Measurements from ENCODE around the gene CDC20. TPM values are rescaled to one million over a fixed set of nuclear protein-coding genes. Genes with fewer than 3 reads are reported as not detected.

The CDC20 gene
- total RNA-seq, 1 donor: 23.9 TPM

GRCh38 chr1:43314233-43314632, 44.5 kb upstream of the CDC20 start:
- DNase-seq (ENCODE audit: low read depth): no peak
- TF ChIP-seq CTCF (IDR thresholded peaks at IDR 0.05; ENCODE audit: insufficient read depth, low read length): no peak
- H3K4me3 ChIP-seq (ENCODE audit: low read depth, low read length): no peak overlapping the region

- no peak overlapping the region for H3K4me3 ChIP-seq (ENCODE audit: low read depth, low read length)
- DNase-seq (ENCODE audit: low read depth): no peak
- TF ChIP-seq CTCF (IDR thresholded peaks at IDR 0.05; ENCODE audit: insufficient read depth, low read length): no peak
Observed at GRCh38 chr1:43315481-43315880, 43.3 kb upstream of the CDC20 start.

- H3K4me3 ChIP-seq (ENCODE audit: low read depth, low read length): no peak overlapping the region
- TF ChIP-seq CTCF (IDR thresholded peaks at IDR 0.05; ENCODE audit: insufficient read depth, low read length): no peak
- peak; percentile 48 for DNase-seq (ENCODE audit: low read depth)
Observed at GRCh38 chr1:43315963-43316737, 42.6 kb upstream of the CDC20 start.

GRCh38 chr1:43316738-43317520, 41.9 kb upstream of the CDC20 start:
- DNase-seq (ENCODE audit: low read depth): no peak
- peak; percentile 13 for TF ChIP-seq CTCF (IDR thresholded peaks at IDR 0.05; ENCODE audit: insufficient read depth, low read length)
- no peak overlapping the region for H3K4me3 ChIP-seq (ENCODE audit: low read depth, low read length)

GRCh38 chr1:43317817-43318471, 40.8 kb upstream of the CDC20 start:
- TF ChIP-seq CTCF (IDR thresholded peaks at IDR 0.05; ENCODE audit: insufficient read depth, low read length): no peak
- no peak for DNase-seq (ENCODE audit: low read depth)
- no peak overlapping the region for H3K4me3 ChIP-seq (ENCODE audit: low read depth, low read length)

GRCh38 chr1:43318831-43319230, 40.0 kb upstream of the CDC20 start:
- DNase-seq (ENCODE audit: low read depth): peak; percentile 5
- TF ChIP-seq CTCF (IDR thresholded peaks at IDR 0.05; ENCODE audit: insufficient read depth, low read length): no peak
- H3K4me3 ChIP-seq (ENCODE audit: low read depth, low read length): no peak overlapping the region

Measured in fibroblast of the aortic adventitia (primary cell).